Stimulated activated CD4-positive, alpha-beta T cell treated with anti-CD3 and anti-CD28 coated beads, Interleukin-4, amount 100 ng/mL, for 48 hours (primary cell): ENCODE results near the gene IGSF3.

Experiments
- DNase-seq, 2 donors: peaks; one replicate each; pipeline ENCODE4 v3.0.0-alpha.2; 2020; ENCODE audit warnings: low read depth in 2 of 2

The IGSF3 gene

GRCh38 chr1:116557323-116557878 is 110.1 kb downstream of the IGSF3 start:
- no peak for DNase-seq

- peak; percentile 54 to 77 for DNase-seq
Observed at GRCh38 chr1:116556289-116557006, 111.1 kb downstream of the IGSF3 start.

- no peak for DNase-seq
Observed at GRCh38 chr1:116554924-116555323, 112.6 kb downstream of the IGSF3 start.

- DNase-seq, result no peak
Observed at GRCh38 chr1:116553386-116554115, 114.0 kb downstream of the IGSF3 start.

GRCh38 chr1:116546354-116546977 is 121.1 kb downstream of the IGSF3 start:
- no peak for DNase-seq

GRCh38 chr1:116545359-116545705 is 122.2 kb downstream of the IGSF3 start:
- no peak for DNase-seq

- DNase-seq, result no peak
Observed at GRCh38 chr1:116544588-116545358, 122.8 kb downstream of the IGSF3 start.

GRCh38 chr1:116540088-116540487 is 127.4 kb downstream of the IGSF3 start:
- no peak for DNase-seq

GRCh38 chr1:116538544-116538943 is 129.0 kb downstream of the IGSF3 start:
- DNase-seq, result no peak

GRCh38 chr1:116537898-116538297 is 129.6 kb downstream of the IGSF3 start:
- no peak for DNase-seq

- DNase-seq, result no peak
Observed at GRCh38 chr1:116537040-116537831, 130.3 kb downstream of the IGSF3 start.

GRCh38 chr1:116534014-116534739 is 133.4 kb downstream of the IGSF3 start:
- DNase-seq, result no peak

- DNase-seq, result no peak
Observed at GRCh38 chr1:116533429-116533820, 134.1 kb downstream of the IGSF3 start.

GRCh38 chr1:116532671-116533428 is 134.7 kb downstream of the IGSF3 start:
- no peak for DNase-seq

- no peak for DNase-seq
Observed at GRCh38 chr1:116531917-116532316, 135.6 kb downstream of the IGSF3 start.

- no peak for DNase-seq
Observed at GRCh38 chr1:116529681-116530080, 137.9 kb downstream of the IGSF3 start.

- no peak for DNase-seq
Observed at GRCh38 chr1:116529199-116529631, 138.3 kb downstream of the IGSF3 start.

GRCh38 chr1:116528329-116529083 is 139.0 kb downstream of the IGSF3 start:
- DNase-seq, result no peak

GRCh38 chr1:116525440-116525839 is 142.1 kb downstream of the IGSF3 start:
- DNase-seq, result no peak
